K562 (cell line): ENCODE results near the gene KAZN.

Experiments
- ARID4B ChIP-seq: sonication (generic); formaldehyde crosslinking; IDR thresholded peaks from 2 replicates; pipeline ENCODE4 v1.8.0; 2022; ENCODE audit warnings: mild to moderate bottlenecking, missing genetic modification reagents
- CTCF ChIP-seq, 3 experiments: IDR thresholded peaks in 2 of 3; conservative IDR thresholded peaks in 1 of 3; 2 replicates each; pipeline ENCODE4 v1.5.1; 2011 to 2012; ENCODE audit warnings: low read length in 3 of 3, mild to moderate bottlenecking in 3 of 3, control low read depth in 2 of 3, improper control_type of control experiment in 1 of 3, inconsistent platforms in 1 of 3, low read depth in 1 of 3, mixed read lengths in 1 of 3, moderate library complexity in 1 of 3; ENCODE audit not compliant: insufficient read depth in 2 of 3
- EHMT2 ChIP-seq: fragments of 450-650 bp; IDR thresholded peaks from 2 replicates; pipeline ENCODE4 v1.6.1; 2018; ENCODE audit warnings: antibody characterized with exemption
- ELF4 ChIP-seq: fragments of 450-650 bp; formaldehyde crosslinking; IDR thresholded peaks from 2 replicates; pipeline ENCODE4 v1.4.0; 2022; ENCODE audit warnings: missing genetic modification characterization
- EZH2 ChIP-seq: IDR thresholded peaks from 2 replicates; pipeline ENCODE4 v1.6.1; 2012; ENCODE audit warnings: low read depth, mild to moderate bottlenecking, inconsistent platforms, low read length, borderline replicate concordance
- GTF2F1 ChIP-seq: IDR thresholded peaks from 2 replicates; pipeline ENCODE4 v1.6.1; 2011; ENCODE audit warnings: low read depth, low read length, improper control_type of control experiment
- MEF2A ChIP-seq: IDR thresholded peaks from 2 replicates; pipeline ENCODE4 v1.6.1; 2011; ENCODE audit warnings: low read depth, mild to moderate bottlenecking, low read length, moderate library complexity; ENCODE audit not compliant: control insufficient read depth
- POLR2A ChIP-seq: fragments of 450-650 bp; conservative IDR thresholded peaks from 2 replicates; pipeline ENCODE4 v1.6.1; 2016
- POLR2AphosphoS5 ChIP-seq: IDR thresholded peaks from 2 replicates; pipeline ENCODE4 v1.6.1; 2011; ENCODE audit warnings: mild to moderate bottlenecking, low read depth, low read length, moderate library complexity; ENCODE audit not compliant: control insufficient read depth, insufficient read depth
- RBBP5 ChIP-seq: fragments of 200-600 bp; sonication (generic); IDR thresholded peaks from 2 replicates; pipeline ENCODE4 v1.6.1; 2012; ENCODE audit warnings: borderline replicate concordance, mild to moderate bottlenecking, low read length, control low read depth, inconsistent platforms; ENCODE audit not compliant: insufficient read depth, poor library complexity, severe bottlenecking
- SMARCE1 ChIP-seq: fragments of 450-650 bp; IDR thresholded peaks from 2 replicates; pipeline ENCODE4 v1.7.1; 2016; ENCODE audit warnings: mild to moderate bottlenecking
- WHSC1 ChIP-seq: IDR thresholded peaks from one replicate; pipeline ENCODE4 v1.6.1; 2012; ENCODE audit warnings: low read length, control low read depth, inconsistent platforms
- ZBTB40 ChIP-seq, 2 experiments: fragments of 450-650 bp in 1 of 2; sonication (generic) in 1 of 2; formaldehyde crosslinking in 1 of 2; IDR thresholded peaks; 2 replicates each; pipeline versions ENCODE4 v1.7.1 to v1.9.0; 2016 to 2022; ENCODE audit warnings: inconsistent platforms in 1 of 2, mild to moderate bottlenecking in 1 of 2, missing genetic modification reagents in 1 of 2

GRCh38 chr1:15101801-15102200 is 503.3 kb downstream of the KAZN start:
- TF ChIP-seq EHMT2 (no peak), ELF4 (CRISPR knock-in tag) (no peak), ZBTB40 (IDR thresholded peaks at IDR 0.05) (no peak), ZBTB40 (CRISPR knock-in tag; IDR thresholded peaks at IDR 0.05) (no peak), EZH2 (no peak), SMARCE1 (no peak), POLR2AphosphoS5 (no peak), GTF2F1 (no peak), MEF2A (no peak), RBBP5 (no peak), POLR2A (no peak), ARID4B (CRISPR knock-in tag) (no peak), CTCF (IDR thresholded peaks at IDR 0.05 in 2 of 3, conservative IDR thresholded peaks at IDR 0.05 in 1 of 3; ENCODE audit: insufficient read depth in 2 of 3, low read depth in 1 of 3, low read length in 3 of 3) (no peak), WHSC1 (no peak)
